ENCODE data around the gene CCM2. TPM values are rescaled to one million over a fixed set of nuclear protein-coding genes. Genes with fewer than 3 reads are reported as not detected.
A peak's percentile ranks its signal among the peaks of the same experiment; 100 is the strongest.

Gene CCM2
- total and polyA plus RNA-seq, 2 experiments from 2014 or later, result 24.9 to 40.1 TPM

- Mint-ChIP-seq H3K36me3 (ENCODE audit: low read depth) (peaks cover 35% of the 10 kb centered on the region), H3K4me1 (no peaks in the 10 kb centered on the region; the same call in 2 of the 3 replicates), H3K27ac (no peak within 1 kb of the TSS), H3K27me3 (ENCODE audit: insufficient read depth, low read depth, poor library complexity) (peaks cover 11% of the 10 kb centered on the region), H3K9me3 (no peaks in the 10 kb centered on the region), H3K4me3 (no peak within 1 kb of the TSS)
- no peaks in the 10 kb centered on the region for H3K79me2 ChIP-seq (replicated peaks; ENCODE audit: insufficient read depth)
- peaks cover 8% of the 10 kb centered on the region; the same call in 1 of the 2 replicates for H4K20me1 ChIP-seq (replicated peaks; ENCODE audit: insufficient read depth)
- TF ChIP-seq POLR2AphosphoS5 (IDR thresholded peaks at IDR 0.05; ENCODE audit: low read depth), result no peak
- TF ChIP-seq, protein P1, sequence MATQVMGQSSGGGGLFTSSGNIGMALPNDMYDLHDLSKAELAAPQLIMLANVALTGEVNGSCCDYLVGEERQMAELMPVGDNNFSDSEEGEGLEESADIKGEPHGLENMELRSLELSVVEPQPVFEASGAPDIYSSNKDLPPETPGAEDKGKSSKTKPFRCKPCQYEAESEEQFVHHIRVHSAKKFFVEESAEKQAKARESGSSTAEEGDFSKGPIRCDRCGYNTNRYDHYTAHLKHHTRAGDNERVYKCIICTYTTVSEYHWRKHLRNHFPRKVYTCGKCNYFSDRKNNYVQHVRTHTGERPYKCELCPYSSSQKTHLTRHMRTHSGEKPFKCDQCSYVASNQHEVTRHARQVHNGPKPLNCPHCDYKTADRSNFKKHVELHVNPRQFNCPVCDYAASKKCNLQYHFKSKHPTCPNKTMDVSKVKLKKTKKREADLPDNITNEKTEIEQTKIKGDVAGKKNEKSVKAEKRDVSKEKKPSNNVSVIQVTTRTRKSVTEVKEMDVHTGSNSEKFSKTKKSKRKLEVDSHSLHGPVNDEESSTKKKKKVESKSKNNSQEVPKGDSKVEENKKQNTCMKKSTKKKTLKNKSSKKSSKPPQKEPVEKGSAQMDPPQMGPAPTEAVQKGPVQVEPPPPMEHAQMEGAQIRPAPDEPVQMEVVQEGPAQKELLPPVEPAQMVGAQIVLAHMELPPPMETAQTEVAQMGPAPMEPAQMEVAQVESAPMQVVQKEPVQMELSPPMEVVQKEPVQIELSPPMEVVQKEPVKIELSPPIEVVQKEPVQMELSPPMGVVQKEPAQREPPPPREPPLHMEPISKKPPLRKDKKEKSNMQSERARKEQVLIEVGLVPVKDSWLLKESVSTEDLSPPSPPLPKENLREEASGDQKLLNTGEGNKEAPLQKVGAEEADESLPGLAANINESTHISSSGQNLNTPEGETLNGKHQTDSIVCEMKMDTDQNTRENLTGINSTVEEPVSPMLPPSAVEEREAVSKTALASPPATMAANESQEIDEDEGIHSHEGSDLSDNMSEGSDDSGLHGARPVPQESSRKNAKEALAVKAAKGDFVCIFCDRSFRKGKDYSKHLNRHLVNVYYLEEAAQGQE (IDR thresholded peaks at IDR 0.05; ENCODE audit: unreplicated experiment), result no peak
- TF ChIP-seq, protein P2, sequence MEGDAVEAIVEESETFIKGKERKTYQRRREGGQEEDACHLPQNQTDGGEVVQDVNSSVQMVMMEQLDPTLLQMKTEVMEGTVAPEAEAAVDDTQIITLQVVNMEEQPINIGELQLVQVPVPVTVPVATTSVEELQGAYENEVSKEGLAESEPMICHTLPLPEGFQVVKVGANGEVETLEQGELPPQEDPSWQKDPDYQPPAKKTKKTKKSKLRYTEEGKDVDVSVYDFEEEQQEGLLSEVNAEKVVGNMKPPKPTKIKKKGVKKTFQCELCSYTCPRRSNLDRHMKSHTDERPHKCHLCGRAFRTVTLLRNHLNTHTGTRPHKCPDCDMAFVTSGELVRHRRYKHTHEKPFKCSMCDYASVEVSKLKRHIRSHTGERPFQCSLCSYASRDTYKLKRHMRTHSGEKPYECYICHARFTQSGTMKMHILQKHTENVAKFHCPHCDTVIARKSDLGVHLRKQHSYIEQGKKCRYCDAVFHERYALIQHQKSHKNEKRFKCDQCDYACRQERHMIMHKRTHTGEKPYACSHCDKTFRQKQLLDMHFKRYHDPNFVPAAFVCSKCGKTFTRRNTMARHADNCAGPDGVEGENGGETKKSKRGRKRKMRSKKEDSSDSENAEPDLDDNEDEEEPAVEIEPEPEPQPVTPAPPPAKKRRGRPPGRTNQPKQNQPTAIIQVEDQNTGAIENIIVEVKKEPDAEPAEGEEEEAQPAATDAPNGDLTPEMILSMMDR (conservative IDR thresholded peaks at IDR 0.05; ENCODE audit: low read depth in 2 of 2), result no peak
- TF ChIP-seq, protein P3, sequence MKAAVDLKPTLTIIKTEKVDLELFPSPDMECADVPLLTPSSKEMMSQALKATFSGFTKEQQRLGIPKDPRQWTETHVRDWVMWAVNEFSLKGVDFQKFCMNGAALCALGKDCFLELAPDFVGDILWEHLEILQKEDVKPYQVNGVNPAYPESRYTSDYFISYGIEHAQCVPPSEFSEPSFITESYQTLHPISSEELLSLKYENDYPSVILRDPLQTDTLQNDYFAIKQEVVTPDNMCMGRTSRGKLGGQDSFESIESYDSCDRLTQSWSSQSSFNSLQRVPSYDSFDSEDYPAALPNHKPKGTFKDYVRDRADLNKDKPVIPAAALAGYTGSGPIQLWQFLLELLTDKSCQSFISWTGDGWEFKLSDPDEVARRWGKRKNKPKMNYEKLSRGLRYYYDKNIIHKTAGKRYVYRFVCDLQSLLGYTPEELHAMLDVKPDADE (IDR thresholded peaks at IDR 0.05), result no peak
- no peak for TF ChIP-seq EZH2phosphoT487 (IDR thresholded peaks at IDR 0.05; ENCODE audit: unreplicated experiment)
- no peak for TF ChIP-seq STAT1 (IDR thresholded peaks at IDR 0.05; ENCODE audit: unreplicated experiment)
- no peak for TF ChIP-seq CREB1 (CRISPR knock-in tag; IDR thresholded peaks at IDR 0.05; ENCODE audit: low read depth)
- TF ChIP-seq, protein P4, sequence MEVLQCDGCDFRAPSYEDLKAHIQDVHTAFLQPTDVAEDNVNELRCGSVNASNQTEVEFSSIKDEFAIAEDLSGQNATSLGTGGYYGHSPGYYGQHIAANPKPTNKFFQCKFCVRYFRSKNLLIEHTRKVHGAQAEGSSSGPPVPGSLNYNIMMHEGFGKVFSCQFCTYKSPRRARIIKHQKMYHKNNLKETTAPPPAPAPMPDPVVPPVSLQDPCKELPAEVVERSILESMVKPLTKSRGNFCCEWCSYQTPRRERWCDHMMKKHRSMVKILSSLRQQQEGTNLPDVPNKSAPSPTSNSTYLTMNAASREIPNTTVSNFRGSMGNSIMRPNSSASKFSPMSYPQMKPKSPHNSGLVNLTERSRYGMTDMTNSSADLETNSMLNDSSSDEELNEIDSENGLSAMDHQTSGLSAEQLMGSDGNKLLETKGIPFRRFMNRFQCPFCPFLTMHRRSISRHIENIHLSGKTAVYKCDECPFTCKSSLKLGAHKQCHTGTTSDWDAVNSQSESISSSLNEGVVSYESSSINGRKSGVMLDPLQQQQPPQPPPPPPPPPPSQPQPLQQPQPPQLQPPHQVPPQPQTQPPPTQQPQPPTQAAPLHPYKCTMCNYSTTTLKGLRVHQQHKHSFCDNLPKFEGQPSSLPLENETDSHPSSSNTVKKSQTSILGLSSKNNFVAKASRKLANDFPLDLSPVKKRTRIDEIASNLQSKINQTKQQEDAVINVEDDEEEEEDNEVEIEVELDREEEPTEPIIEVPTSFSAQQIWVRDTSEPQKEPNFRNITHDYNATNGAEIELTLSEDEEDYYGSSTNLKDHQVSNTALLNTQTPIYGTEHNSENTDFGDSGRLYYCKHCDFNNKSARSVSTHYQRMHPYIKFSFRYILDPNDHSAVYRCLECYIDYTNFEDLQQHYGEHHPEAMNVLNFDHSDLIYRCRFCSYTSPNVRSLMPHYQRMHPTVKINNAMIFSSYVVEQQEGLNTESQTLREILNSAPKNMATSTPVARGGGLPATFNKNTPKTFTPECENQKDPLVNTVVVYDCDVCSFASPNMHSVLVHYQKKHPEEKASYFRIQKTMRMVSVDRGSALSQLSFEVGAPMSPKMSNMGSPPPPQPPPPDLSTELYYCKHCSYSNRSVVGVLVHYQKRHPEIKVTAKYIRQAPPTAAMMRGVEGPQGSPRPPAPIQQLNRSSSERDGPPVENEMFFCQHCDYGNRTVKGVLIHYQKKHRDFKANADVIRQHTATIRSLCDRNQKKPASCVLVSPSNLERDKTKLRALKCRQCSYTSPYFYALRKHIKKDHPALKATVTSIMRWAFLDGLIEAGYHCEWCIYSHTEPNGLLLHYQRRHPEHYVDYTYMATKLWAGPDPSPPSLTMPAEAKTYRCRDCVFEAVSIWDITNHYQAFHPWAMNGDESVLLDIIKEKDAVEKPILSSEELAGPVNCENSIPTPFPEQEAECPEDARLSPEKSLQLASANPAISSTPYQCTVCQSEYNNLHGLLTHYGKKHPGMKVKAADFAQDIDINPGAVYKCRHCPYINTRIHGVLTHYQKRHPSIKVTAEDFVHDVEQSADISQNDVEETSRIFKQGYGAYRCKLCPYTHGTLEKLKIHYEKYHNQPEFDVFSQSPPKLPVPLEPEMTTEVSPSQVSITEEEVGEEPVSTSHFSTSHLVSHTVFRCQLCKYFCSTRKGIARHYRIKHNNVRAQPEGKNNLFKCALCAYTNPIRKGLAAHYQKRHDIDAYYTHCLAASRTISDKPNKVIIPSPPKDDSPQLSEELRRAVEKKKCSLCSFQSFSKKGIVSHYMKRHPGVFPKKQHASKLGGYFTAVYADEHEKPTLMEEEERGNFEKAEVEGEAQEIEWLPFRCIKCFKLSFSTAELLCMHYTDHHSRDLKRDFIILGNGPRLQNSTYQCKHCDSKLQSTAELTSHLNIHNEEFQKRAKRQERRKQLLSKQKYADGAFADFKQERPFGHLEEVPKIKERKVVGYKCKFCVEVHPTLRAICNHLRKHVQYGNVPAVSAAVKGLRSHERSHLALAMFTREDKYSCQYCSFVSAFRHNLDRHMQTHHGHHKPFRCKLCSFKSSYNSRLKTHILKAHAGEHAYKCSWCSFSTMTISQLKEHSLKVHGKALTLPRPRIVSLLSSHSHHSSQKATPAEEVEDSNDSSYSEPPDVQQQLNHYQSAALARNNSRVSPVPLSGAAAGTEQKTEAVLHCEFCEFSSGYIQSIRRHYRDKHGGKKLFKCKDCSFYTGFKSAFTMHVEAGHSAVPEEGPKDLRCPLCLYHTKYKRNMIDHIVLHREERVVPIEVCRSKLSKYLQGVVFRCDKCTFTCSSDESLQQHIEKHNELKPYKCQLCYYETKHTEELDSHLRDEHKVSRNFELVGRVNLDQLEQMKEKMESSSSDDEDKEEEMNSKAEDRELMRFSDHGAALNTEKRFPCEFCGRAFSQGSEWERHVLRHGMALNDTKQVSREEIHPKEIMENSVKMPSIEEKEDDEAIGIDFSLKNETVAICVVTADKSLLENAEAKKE (CRISPR knock-in tag; IDR thresholded peaks at IDR 0.05), result no peak
- TF ChIP-seq ZNF114 (CRISPR knock-in tag; IDR thresholded peaks at IDR 0.05), result no peak
- TF ChIP-seq EZH2 (IDR thresholded peaks at IDR 0.05; ENCODE audit: low read depth, unreplicated experiment), result no peak
- peaks cover 19% of the 10 kb centered on the region for H3K36me3 ChIP-seq (ENCODE audit: insufficient read depth)
- H3K9me2 ChIP-seq (ENCODE audit: insufficient read depth), result no peaks in the 10 kb centered on the region
- H3K4me1 ChIP-seq (ENCODE audit: insufficient read depth), result no peaks in the 10 kb centered on the region
- peaks cover 26% of the 10 kb centered on the region for H3F3A ChIP-seq (replicated peaks; ENCODE audit: low read depth)
- H3K27me3 ChIP-seq (ENCODE audit: insufficient read depth), result no peaks in the 10 kb centered on the region
- DNase-seq (ENCODE audit: low spot score) (no peak), ATAC-seq (no peak)
- H3K4me2 ChIP-seq, result no peak within 1 kb of the TSS
- no peak within 1 kb of the TSS for H2AFZ ChIP-seq
- H3K4me3 ChIP-seq, result no peak within 1 kb of the TSS
- peak within 1 kb of the TSS; percentile 42; the same call in 1 of the 2 replicates for H3K27ac ChIP-seq (ENCODE audit: low read depth)
Observed at GRCh38 chr7:44978511-44979366, 21.3 kb upstream of the CCM2 start, which contains the start of gene MYO1G. TSS of gene MYO1G (minus strand) at chr7:44979015. CDS start at chr7:44978961, 54 bp downstream.

All from GM23338 (cell line).